ENCODE measurements around the gene TNRC18.
"Not testable (repeated sequence)": the region's sequence is repeated elsewhere in the genome, so short reads cannot be mapped to it uniquely, and the experiment has no call there.

Gene TNRC18

GRCh38 chr7:5361446-5362127 lies 62.0 kb downstream of the TNRC18 start:
- H3K27me3 ChIP-seq (ENCODE audit: control insufficient read depth, insufficient read depth, low read length, poor library complexity, severe bottlenecking) = no peaks in the 10 kb centered on the region
- no peaks in the 10 kb centered on the region for H3K4me1 ChIP-seq (ENCODE audit: control insufficient read depth, insufficient read depth, low read length)
- no peak overlapping the region for H3K27ac ChIP-seq (ENCODE audit: insufficient read depth, low read depth, low read length, poor library complexity, severe bottlenecking)
- H3K9me3 ChIP-seq (ENCODE audit: control insufficient read depth, low read length) = no peaks in the 10 kb centered on the region
- 96 to 97% methylated on average over 58 of the region's 58 CpGs for WGBS, 2 experiments
- no peak overlapping the region for H3K4me3 ChIP-seq (ENCODE audit: insufficient read depth, low read depth, low read length)
- peaks cover 30% of the 10 kb centered on the region for H3K36me3 ChIP-seq (ENCODE audit: control insufficient read depth, insufficient read depth, low read length)

GRCh38 chr7:5360971-5361370 lies 62.7 kb downstream of the TNRC18 start:
- no peaks in the 10 kb centered on the region for H3K4me1 ChIP-seq (ENCODE audit: control insufficient read depth, insufficient read depth, low read length)
- H3K27me3 ChIP-seq (ENCODE audit: control insufficient read depth, insufficient read depth, low read length, poor library complexity, severe bottlenecking) = no peaks in the 10 kb centered on the region
- WGBS, 2 experiments = 94 to 95% methylated on average over 29 of the region's 29 CpGs
- no peak overlapping the region for H3K4me3 ChIP-seq (ENCODE audit: insufficient read depth, low read depth, low read length)
- H3K36me3 ChIP-seq (ENCODE audit: control insufficient read depth, insufficient read depth, low read length) = peaks cover 30% of the 10 kb centered on the region
- H3K27ac ChIP-seq (ENCODE audit: insufficient read depth, low read depth, low read length, poor library complexity, severe bottlenecking) = no peak overlapping the region
- no peaks in the 10 kb centered on the region for H3K9me3 ChIP-seq (ENCODE audit: control insufficient read depth, low read length)

- 92 to 95% methylated on average over 12 of the region's 12 CpGs for WGBS, 2 experiments
- peaks cover 30% of the 10 kb centered on the region for H3K36me3 ChIP-seq (ENCODE audit: control insufficient read depth, insufficient read depth, low read length)
- H3K9me3 ChIP-seq (ENCODE audit: control insufficient read depth, low read length) = no peaks in the 10 kb centered on the region
- no peak overlapping the region for H3K27ac ChIP-seq (ENCODE audit: insufficient read depth, low read depth, low read length, poor library complexity, severe bottlenecking)
- no peaks in the 10 kb centered on the region for H3K27me3 ChIP-seq (ENCODE audit: control insufficient read depth, insufficient read depth, low read length, poor library complexity, severe bottlenecking)
- H3K4me1 ChIP-seq (ENCODE audit: control insufficient read depth, insufficient read depth, low read length) = no peaks in the 10 kb centered on the region
- no peak overlapping the region for H3K4me3 ChIP-seq (ENCODE audit: insufficient read depth, low read depth, low read length)
Measured at GRCh38 chr7:5360451-5360850, 63.2 kb downstream of the TNRC18 start.

- H3K4me1 ChIP-seq (ENCODE audit: control insufficient read depth, insufficient read depth, low read length); H3K27me3 ChIP-seq (ENCODE audit: control insufficient read depth, insufficient read depth, low read length, poor library complexity, severe bottlenecking); H3K9me3 ChIP-seq (ENCODE audit: control insufficient read depth, low read length); H3K4me3 ChIP-seq (ENCODE audit: insufficient read depth, low read depth, low read length); H3K27ac ChIP-seq (ENCODE audit: insufficient read depth, low read depth, low read length, poor library complexity, severe bottlenecking): not testable (repeated sequence)
- WGBS, 2 experiments = 94 to 97% methylated on average over 5 to 6 of the region's 6 CpGs
- H3K36me3 ChIP-seq (ENCODE audit: control insufficient read depth, insufficient read depth, low read length) = peaks cover 30% of the 10 kb centered on the region
Measured at GRCh38 chr7:5360021-5360420, 63.6 kb downstream of the TNRC18 start.

GRCh38 chr7:5359344-5359743 lies 64.3 kb downstream of the TNRC18 start:
- Histone ChIP-seq H3K4me1 (ENCODE audit: control insufficient read depth, insufficient read depth, low read length) (no peaks in the 10 kb centered on the region), H3K27ac (ENCODE audit: insufficient read depth, low read depth, low read length, poor library complexity, severe bottlenecking) (no peak overlapping the region), H3K36me3 (ENCODE audit: control insufficient read depth, insufficient read depth, low read length) (peaks cover 30% of the 10 kb centered on the region), H3K9me3 (ENCODE audit: control insufficient read depth, low read length) (no peaks in the 10 kb centered on the region), H3K4me3 (ENCODE audit: insufficient read depth, low read depth, low read length) (no peak overlapping the region), H3K27me3 (ENCODE audit: control insufficient read depth, insufficient read depth, low read length, poor library complexity, severe bottlenecking) (no peaks in the 10 kb centered on the region)
- 94 to 95% methylated on average over 9 of the region's 9 CpGs for WGBS, 2 experiments

GRCh38 chr7:5357951-5358350 lies 65.7 kb downstream of the TNRC18 start:
- Histone ChIP-seq H3K27ac (ENCODE audit: insufficient read depth, low read depth, low read length, poor library complexity, severe bottlenecking) (no peak overlapping the region), H3K4me3 (ENCODE audit: insufficient read depth, low read depth, low read length) (no peak overlapping the region), H3K9me3 (ENCODE audit: control insufficient read depth, low read length) (no peaks in the 10 kb centered on the region), H3K27me3 (ENCODE audit: control insufficient read depth, insufficient read depth, low read length, poor library complexity, severe bottlenecking) (no peaks in the 10 kb centered on the region), H3K4me1 (ENCODE audit: control insufficient read depth, insufficient read depth, low read length) (no peaks in the 10 kb centered on the region), H3K36me3 (ENCODE audit: control insufficient read depth, insufficient read depth, low read length) (peaks cover 26% of the 10 kb centered on the region)
- 94 to 96% methylated on average over 10 of the region's 10 CpGs for WGBS, 2 experiments

- no peak overlapping the region for H3K27ac ChIP-seq (ENCODE audit: insufficient read depth, low read depth, low read length, poor library complexity, severe bottlenecking)
- H3K4me3 ChIP-seq (ENCODE audit: insufficient read depth, low read depth, low read length) = no peak overlapping the region
- peaks cover 4% of the 10 kb centered on the region for H3K4me1 ChIP-seq (ENCODE audit: control insufficient read depth, insufficient read depth, low read length)
- H3K36me3 ChIP-seq (ENCODE audit: control insufficient read depth, insufficient read depth, low read length) = peaks cover 24% of the 10 kb centered on the region
- 93 to 96% methylated on average over 16 of the region's 16 CpGs for WGBS, 2 experiments
- H3K9me3 ChIP-seq (ENCODE audit: control insufficient read depth, low read length) = no peaks in the 10 kb centered on the region
- H3K27me3 ChIP-seq (ENCODE audit: control insufficient read depth, insufficient read depth, low read length, poor library complexity, severe bottlenecking) = no peaks in the 10 kb centered on the region
Measured at GRCh38 chr7:5356751-5357119, 66.9 kb downstream of the TNRC18 start.

GRCh38 chr7:5354460-5355232 lies 69.0 kb downstream of the TNRC18 start:
- 81 to 82% methylated on average over 17 of the region's 17 CpGs for WGBS, 2 experiments
- H3K4me1 ChIP-seq (ENCODE audit: control insufficient read depth, insufficient read depth, low read length) = peaks cover 14% of the 10 kb centered on the region
- H3K36me3 ChIP-seq (ENCODE audit: control insufficient read depth, insufficient read depth, low read length) = peaks cover 18% of the 10 kb centered on the region
- no peaks in the 10 kb centered on the region for H3K9me3 ChIP-seq (ENCODE audit: control insufficient read depth, low read length)
- no peak overlapping the region for H3K4me3 ChIP-seq (ENCODE audit: insufficient read depth, low read depth, low read length)
- peaks cover 3% of the 10 kb centered on the region for H3K27me3 ChIP-seq (ENCODE audit: control insufficient read depth, insufficient read depth, low read length, poor library complexity, severe bottlenecking)
- no peak overlapping the region for H3K27ac ChIP-seq (ENCODE audit: insufficient read depth, low read depth, low read length, poor library complexity, severe bottlenecking)

- H3K4me3 ChIP-seq (ENCODE audit: insufficient read depth, low read depth, low read length) = no peak overlapping the region
- H3K27ac ChIP-seq (ENCODE audit: insufficient read depth, low read depth, low read length, poor library complexity, severe bottlenecking) = no peak overlapping the region
- peaks cover 3% of the 10 kb centered on the region for H3K27me3 ChIP-seq (ENCODE audit: control insufficient read depth, insufficient read depth, low read length, poor library complexity, severe bottlenecking)
- no peaks in the 10 kb centered on the region for H3K9me3 ChIP-seq (ENCODE audit: control insufficient read depth, low read length)
- peaks cover 17% of the 10 kb centered on the region for H3K4me1 ChIP-seq (ENCODE audit: control insufficient read depth, insufficient read depth, low read length)
- peaks cover 5% of the 10 kb centered on the region for H3K36me3 ChIP-seq (ENCODE audit: control insufficient read depth, insufficient read depth, low read length)
- WGBS, 2 experiments = 94 to 96% methylated on average over 19 of the region's 19 CpGs
Measured at GRCh38 chr7:5352440-5353010, 71.1 kb downstream of the TNRC18 start.

GRCh38 chr7:5351507-5352265 lies 71.9 kb downstream of the TNRC18 start:
- 79 to 80% methylated on average over 35 of the region's 35 CpGs for WGBS, 2 experiments
- Histone ChIP-seq H3K4me3 (ENCODE audit: insufficient read depth, low read depth, low read length) (no peak overlapping the region), H3K4me1 (ENCODE audit: control insufficient read depth, insufficient read depth, low read length) (peaks cover 17% of the 10 kb centered on the region), H3K27me3 (ENCODE audit: control insufficient read depth, insufficient read depth, low read length, poor library complexity, severe bottlenecking) (peaks cover 3% of the 10 kb centered on the region), H3K27ac (ENCODE audit: insufficient read depth, low read depth, low read length, poor library complexity, severe bottlenecking) (no peak overlapping the region), H3K36me3 (ENCODE audit: control insufficient read depth, insufficient read depth, low read length) (peaks cover 5% of the 10 kb centered on the region), H3K9me3 (ENCODE audit: control insufficient read depth, low read length) (no peaks in the 10 kb centered on the region)
